Right lobe of liver (tissue), 4 donors: Measurements from ENCODE around the gene ZFX.

Experiments used
- POLR2A ChIP-seq: fragments of 450-650 bp; IDR thresholded peaks from one replicate; pipeline ENCODE4 v1.6.1; 2017; ENCODE audit warnings: antibody characterized with exemption, mild to moderate bottlenecking
- TF ChIP-seq, protein P1 (sequence below), 4 donors: fragments of 200-600 bp in 3 of 4; fragments of 450-650 bp in 1 of 4; IDR thresholded peaks; one replicate each; pipeline versions ENCODE4 v1.5.1 to v1.8.0; 2016 to 2022; ENCODE audit warnings: antibody characterized with exemption in 4 of 4, mild to moderate bottlenecking in 2 of 4
- donor health status: DM: no; HTN: no; CAD: no.
- donor health status: DM: no; HTN: no; CAD: no.
- donor health status: DM: no; HTN: yes; CAD: no.

DNA sequence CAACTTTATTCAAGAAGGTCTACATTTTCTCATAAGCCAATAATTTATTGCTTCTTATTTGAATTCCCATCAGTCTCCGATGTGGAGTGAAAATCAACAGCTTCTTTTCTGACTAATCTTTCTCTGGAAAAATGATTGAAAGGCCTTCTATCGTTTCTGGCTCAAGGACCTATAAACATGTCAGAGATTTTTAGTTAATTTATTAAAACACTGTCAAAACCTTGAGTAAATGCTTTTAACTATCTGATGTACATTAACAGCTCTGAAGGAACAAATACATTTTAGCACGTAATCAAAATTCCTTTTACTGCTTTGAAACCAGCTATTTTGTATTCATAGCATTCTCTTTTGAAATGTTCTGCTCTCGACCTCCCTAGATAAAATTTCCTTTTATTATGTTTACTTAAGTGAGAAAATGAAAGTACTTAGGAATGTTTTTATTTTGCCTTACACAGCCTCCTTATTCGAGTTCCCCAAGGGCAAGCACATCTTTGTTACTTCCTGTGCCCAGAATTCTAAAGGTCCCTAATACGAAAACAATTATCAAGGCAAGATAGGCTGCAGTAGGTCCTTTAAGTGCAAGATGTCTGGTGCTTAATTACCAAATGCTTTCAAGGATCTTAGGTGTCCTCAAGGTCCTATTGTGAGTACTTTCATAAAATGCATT, 3.1 kb upstream of the ZFX start:
- TF ChIP-seq, protein P1, sequence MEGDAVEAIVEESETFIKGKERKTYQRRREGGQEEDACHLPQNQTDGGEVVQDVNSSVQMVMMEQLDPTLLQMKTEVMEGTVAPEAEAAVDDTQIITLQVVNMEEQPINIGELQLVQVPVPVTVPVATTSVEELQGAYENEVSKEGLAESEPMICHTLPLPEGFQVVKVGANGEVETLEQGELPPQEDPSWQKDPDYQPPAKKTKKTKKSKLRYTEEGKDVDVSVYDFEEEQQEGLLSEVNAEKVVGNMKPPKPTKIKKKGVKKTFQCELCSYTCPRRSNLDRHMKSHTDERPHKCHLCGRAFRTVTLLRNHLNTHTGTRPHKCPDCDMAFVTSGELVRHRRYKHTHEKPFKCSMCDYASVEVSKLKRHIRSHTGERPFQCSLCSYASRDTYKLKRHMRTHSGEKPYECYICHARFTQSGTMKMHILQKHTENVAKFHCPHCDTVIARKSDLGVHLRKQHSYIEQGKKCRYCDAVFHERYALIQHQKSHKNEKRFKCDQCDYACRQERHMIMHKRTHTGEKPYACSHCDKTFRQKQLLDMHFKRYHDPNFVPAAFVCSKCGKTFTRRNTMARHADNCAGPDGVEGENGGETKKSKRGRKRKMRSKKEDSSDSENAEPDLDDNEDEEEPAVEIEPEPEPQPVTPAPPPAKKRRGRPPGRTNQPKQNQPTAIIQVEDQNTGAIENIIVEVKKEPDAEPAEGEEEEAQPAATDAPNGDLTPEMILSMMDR (IDR thresholded peaks at IDR 0.05): no peak
- no peak for TF ChIP-seq POLR2A
